ENCODE data around the gene SLC16A3. TPM values are rescaled to one million over a fixed set of nuclear protein-coding genes. Genes with fewer than 3 reads are reported as not detected.
"Not testable (repeated sequence)": the region's sequence is repeated elsewhere in the genome, so short reads cannot be mapped to it uniquely, and the experiment has no call there.

The SLC16A3 gene
- total RNA-seq, 6 experiments from 2014 or later: 4.1 to 34.0 (median 7.3) TPM

- H3K4me1 ChIP-seq: peaks cover 0 to 4% (median 2%) of the 10 kb centered on the region in 4 donors
- H3K4me3 ChIP-seq: no peak overlapping the region
- no peaks in the 10 kb centered on the region for H3K36me3 ChIP-seq
- TF ChIP-seq POLR2A (IDR thresholded peaks at IDR 0.05): no peak
- TF ChIP-seq CTCF (IDR thresholded peaks at IDR 0.05): no peak
- no peak overlapping the region for H3K27ac ChIP-seq
- WGBS (ENCODE audit: insufficient coverage, low coverage, low lambda C conversion rate, missing lambda C conversion rate): 66% methylated on average over 8 of the region's 10 CpGs
- H3K9me3 ChIP-seq: no peaks in the 10 kb centered on the region
- DNase-seq: no peak
- H3K27me3 ChIP-seq: no peaks in the 10 kb centered on the region
- intact Hi-C loops (cut with DNase I): no loop called here
- ATAC-seq: no peak
These were observed 25.9 kb upstream of the SLC16A3 start for GRCh38 chr17:82202981-82203380.

GRCh38 chr17:82203920-82204319, 24.9 kb upstream of the SLC16A3 start:
- Histone ChIP-seq H3K4me3 (no peak overlapping the region), H3K9me3 (no peaks in the 10 kb centered on the region), H3K36me3 (no peaks in the 10 kb centered on the region), H3K4me1 (peaks cover 0 to 4% (median 2%) of the 10 kb centered on the region in 4 donors), H3K27ac (no peak overlapping the region), H3K27me3 (no peaks in the 10 kb centered on the region)
- intact Hi-C loops (cut with DNase I): no loop called here
- 84% methylated on average over 5 of the region's 19 CpGs for WGBS (ENCODE audit: insufficient coverage, low coverage, low lambda C conversion rate, missing lambda C conversion rate)
- no peak for TF ChIP-seq CTCF (IDR thresholded peaks at IDR 0.05)
- no peak for TF ChIP-seq POLR2A (IDR thresholded peaks at IDR 0.05)
- no peak for DNase-seq
- ATAC-seq: no peak

- DNase-seq (no peak), ATAC-seq (peak in 1 of 4 donors; percentile 7)
- Histone ChIP-seq H3K4me1 (peaks cover 0 to 4% (median 2%) of the 10 kb centered on the region in 4 donors), H3K36me3 (no peaks in the 10 kb centered on the region), H3K9me3 (no peaks in the 10 kb centered on the region), H3K27me3 (no peaks in the 10 kb centered on the region), H3K4me3 (no peak overlapping the region), H3K27ac (no peak overlapping the region)
- TF ChIP-seq POLR2A (IDR thresholded peaks at IDR 0.05) (no peak), CTCF (IDR thresholded peaks at IDR 0.05) (no peak)
- intact Hi-C loops (cut with DNase I): no loop called here
- WGBS (ENCODE audit: insufficient coverage, low coverage, low lambda C conversion rate, missing lambda C conversion rate): 30% methylated on average over 2 of the region's 25 CpGs
These were observed 23.8 kb upstream of the SLC16A3 start for GRCh38 chr17:82204831-82205719.

GRCh38 chr17:82205720-82206508, 22.9 kb upstream of the SLC16A3 start:
- Histone ChIP-seq H3K27ac (peak overlapping the region; percentile 25 to 71 (median 62)), H3K36me3 (no peaks in the 10 kb centered on the region), H3K27me3 (no peaks in the 10 kb centered on the region), H3K9me3 (no peaks in the 10 kb centered on the region), H3K4me3 (peak overlapping the region in 1 of 3 donors; percentile 18), H3K4me1 (peaks cover 0 to 4% (median 2%) of the 10 kb centered on the region in 4 donors)
- intact Hi-C loops (cut with DNase I): no loop called here
- 19% methylated on average over 3 of the region's 21 CpGs for WGBS (ENCODE audit: insufficient coverage, low coverage, low lambda C conversion rate, missing lambda C conversion rate)
- peak; percentile 83 to 90 (median 86) for TF ChIP-seq CTCF (IDR thresholded peaks at IDR 0.05)
- peak; percentile 57 for TF ChIP-seq POLR2A (IDR thresholded peaks at IDR 0.05)
- DNase-seq: peak; percentile 81 to 86 (median 84)
- ATAC-seq: peak; percentile 90 to 96 (median 93)

GRCh38 chr17:82210655-82211054, 18.2 kb upstream of the SLC16A3 start:
- DNase-seq; H3K4me3 ChIP-seq; H3K27me3 ChIP-seq; intact Hi-C loops (cut with DNase I); H3K4me1 ChIP-seq; H3K27ac ChIP-seq; H3K36me3 ChIP-seq; ATAC-seq; H3K9me3 ChIP-seq: not testable (repeated sequence)
- 95% methylated on average over 4 of the region's 11 CpGs for whole genome bisulfite sequencing (ENCODE audit: insufficient coverage, low coverage, low lambda C conversion rate, missing lambda C conversion rate)
